GM12892 (cell line): Measurements from ENCODE around the gene ADRB1.

Experiments
- POLR2A ChIP-seq: IDR thresholded peaks from 2 replicates; pipeline ENCODE4 v1.6.1; 2011; ENCODE audit warnings: low read depth, low read length, control low read depth
- POLR2AphosphoS5 ChIP-seq: IDR thresholded peaks from 2 replicates; pipeline ENCODE4 v1.6.1; 2011; ENCODE audit warnings: low read depth, low read length, control low read depth

DNA sequence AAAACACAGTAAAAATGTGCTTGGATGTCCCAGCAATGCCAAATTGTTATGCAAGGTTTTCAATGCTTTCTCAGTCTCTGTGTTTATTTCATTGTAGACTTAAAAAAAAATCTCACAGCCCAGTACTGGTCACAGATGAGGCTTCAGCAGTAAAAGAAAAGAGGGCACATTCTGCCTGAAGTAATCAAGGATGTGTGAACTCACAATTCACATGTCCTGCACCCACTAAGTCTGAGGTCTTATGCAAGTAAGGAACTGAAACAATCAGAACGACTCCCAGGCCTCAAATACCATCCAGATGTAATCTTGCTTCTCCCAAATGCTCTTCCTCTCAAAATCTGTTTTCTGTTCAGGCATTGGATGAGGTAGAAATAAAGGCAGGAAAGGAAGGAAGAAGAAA, 33.7 kb downstream of the ADRB1 start:
- TF ChIP-seq POLR2AphosphoS5, result no peak
- TF ChIP-seq POLR2A, result no peak
